ENCODE results near the gene PRSS1.

Gene PRSS1

DNA sequence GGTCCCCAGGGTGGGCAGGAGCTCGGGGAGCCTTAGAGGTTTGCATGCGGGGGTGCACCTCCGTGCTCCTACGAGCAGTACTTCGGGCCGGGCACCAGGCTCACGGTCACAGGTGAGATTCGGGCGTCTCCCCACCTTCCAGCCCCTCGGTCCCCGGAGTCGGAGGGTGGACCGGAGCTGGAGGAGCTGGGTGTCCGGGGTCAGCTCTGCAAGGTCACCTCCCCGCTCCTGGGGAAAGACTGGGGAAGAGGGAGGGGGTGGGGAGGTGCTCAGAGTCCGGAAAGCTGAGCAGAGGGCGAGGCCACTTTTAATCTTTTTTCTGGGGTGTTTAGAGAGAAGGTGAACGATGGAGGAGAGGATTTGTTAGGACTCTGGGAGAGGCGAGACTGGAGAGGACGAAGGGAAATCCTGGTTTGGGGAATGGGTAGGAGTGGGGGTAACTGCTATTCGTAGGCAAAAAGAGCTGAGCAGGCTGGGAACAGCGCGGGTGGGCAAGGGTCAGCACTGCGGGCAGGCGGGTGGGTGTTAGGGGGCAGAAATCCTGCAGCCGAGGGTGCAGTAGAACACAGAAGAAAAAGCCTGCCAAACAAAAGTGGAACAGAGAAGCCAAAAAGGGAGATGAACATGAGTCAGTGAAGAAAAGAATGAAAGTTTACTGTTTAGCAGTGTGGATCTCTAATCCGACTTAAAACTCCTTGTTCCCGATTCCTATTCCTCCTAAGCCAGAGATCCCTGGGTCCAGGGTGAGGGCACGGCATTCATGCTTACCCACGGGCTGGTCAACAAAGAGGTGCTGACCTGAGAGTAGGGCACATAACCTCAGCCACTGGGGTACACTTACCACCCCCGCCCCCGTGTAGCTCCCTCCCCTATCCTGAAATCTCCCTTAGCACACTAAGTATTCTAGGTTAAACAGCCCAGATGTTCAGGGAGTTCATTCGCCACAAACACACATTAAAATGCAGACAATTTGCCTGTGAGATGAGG is 48.4 kb downstream of the PRSS1 start:
- peak in 1 of 2 donors; percentile 41 for DNase-seq (ENCODE audit: low spot score in 2 of 2)
- ATAC-seq (ENCODE audit: low read depth), result peak; percentile 47
- Mint-ChIP-seq H3K36me3 (peaks cover 37% of the 10 kb centered on the region), H3K9me3 (no peaks in the 10 kb centered on the region), H3K27me3 (no peaks in the 10 kb centered on the region), H3K4me1 (peaks cover 72% of the 10 kb centered on the region), H3K4me3 (peak overlapping the region; percentile 98), H3K27ac (peak overlapping the region; percentile 98)

DNA sequence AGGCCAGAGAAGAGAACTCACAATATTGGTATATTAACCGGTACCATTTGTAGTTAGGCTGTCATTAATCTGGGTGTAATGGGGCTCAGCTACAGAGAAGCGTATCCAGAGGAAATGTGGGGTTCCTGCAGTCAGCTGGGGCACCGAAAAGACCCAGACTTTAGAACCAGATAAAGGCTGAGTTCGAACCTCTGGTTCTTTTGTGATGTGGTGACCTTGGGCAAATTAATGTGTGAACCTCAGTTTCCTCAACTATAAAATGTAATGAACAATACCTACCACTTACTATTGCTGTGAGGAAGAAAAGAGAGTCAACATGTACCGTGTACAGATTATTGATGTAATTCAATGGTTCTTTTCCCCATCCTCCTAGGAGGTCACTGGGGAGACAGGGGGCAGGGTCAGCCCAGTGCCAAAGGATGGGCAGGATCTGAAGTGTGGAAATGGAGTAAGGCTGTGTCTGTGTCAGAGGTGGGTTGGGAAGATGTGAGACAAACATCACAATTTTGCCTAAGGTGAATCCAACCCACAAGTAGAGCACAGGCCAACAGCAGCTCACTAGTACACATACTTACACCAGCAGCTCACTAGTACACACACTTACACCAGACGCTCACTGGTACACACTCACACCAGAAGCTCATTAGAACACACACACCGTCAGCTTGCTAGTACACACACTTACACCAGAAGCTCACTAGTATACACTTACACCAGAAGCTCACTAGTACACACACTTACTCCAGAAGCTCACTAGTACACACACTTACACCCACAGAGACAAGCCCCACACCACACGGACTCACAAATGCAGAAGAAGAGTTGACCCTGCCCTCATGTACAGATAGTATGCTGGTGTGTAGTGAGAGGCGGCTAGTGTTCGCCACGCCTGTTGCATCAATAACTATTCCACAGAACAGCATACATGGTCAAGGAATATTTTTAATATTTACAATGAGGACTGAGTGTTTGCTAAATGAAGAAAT is 49.5 kb downstream of the PRSS1 start:
- ATAC-seq (ENCODE audit: low read depth) (peak; percentile 18), DNase-seq (ENCODE audit: low spot score in 2 of 2) (peak in 1 of 2 donors; percentile 9)
- peak overlapping the region; percentile 98 for H3K4me3 Mint-ChIP-seq
- no peaks in the 10 kb centered on the region for H3K27me3 Mint-ChIP-seq
- peaks cover 44% of the 10 kb centered on the region for H3K36me3 Mint-ChIP-seq
- peaks cover 68% of the 10 kb centered on the region for H3K4me1 Mint-ChIP-seq
- H3K9me3 Mint-ChIP-seq, result no peaks in the 10 kb centered on the region
- H3K27ac Mint-ChIP-seq, result peak overlapping the region; percentile 98

DNA sequence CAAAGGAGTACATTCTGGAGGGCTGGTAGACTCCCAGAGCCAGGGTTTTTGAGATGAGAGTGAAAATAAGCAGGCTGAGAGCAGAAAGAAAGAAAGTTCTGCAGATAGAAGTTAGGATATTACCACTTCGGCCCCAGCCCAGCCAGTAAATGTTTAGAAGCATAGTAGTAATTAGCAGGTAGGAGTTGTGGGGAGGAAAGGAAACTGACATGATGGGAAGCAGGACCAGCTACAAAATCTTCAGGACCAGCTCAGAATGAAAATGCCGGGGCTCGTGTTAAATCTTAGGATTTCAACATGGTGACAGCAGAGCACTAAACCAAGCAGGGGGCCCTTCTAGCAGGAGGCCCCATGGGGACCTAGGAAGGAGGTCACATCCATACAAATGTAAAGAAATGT is 50.2 kb downstream of the PRSS1 start:
- ATAC-seq (ENCODE audit: low read depth), result no peak
- peak overlapping the region; percentile 98 for H3K27ac Mint-ChIP-seq
- H3K4me3 Mint-ChIP-seq, result peak overlapping the region; percentile 98
- peaks cover 69% of the 10 kb centered on the region for H3K4me1 Mint-ChIP-seq
- peak in 1 of 2 donors; percentile 6 for DNase-seq (ENCODE audit: low spot score in 2 of 2)
- H3K27me3 Mint-ChIP-seq, result no peaks in the 10 kb centered on the region
- no peaks in the 10 kb centered on the region for H3K9me3 Mint-ChIP-seq
- peaks cover 48% of the 10 kb centered on the region for H3K36me3 Mint-ChIP-seq

DNA sequence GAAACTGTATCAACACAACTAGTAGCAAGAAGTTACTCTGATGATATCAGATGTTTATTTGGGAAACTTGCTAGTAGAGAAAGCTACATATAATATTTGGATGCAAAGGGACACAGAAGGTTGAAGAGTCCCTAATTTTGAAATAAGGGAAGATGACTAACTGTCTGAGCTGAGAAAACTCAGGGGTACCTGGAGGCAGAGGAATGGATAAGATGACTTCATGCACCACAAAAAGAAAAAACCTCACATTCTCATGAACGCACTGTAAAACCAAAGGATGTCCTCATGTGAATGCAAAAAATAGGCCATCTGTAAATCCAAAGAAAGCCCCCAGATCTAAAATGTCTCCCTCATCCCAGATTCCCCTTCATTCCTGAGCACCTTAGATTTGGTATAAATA is 50.8 kb downstream of the PRSS1 start:
- peak overlapping the region; percentile 98 for H3K27ac Mint-ChIP-seq
- peaks cover 52% of the 10 kb centered on the region for H3K36me3 Mint-ChIP-seq
- DNase-seq (ENCODE audit: low spot score in 2 of 2) (no peak), ATAC-seq (ENCODE audit: low read depth) (no peak)
- H3K27me3 Mint-ChIP-seq, result no peaks in the 10 kb centered on the region
- H3K4me1 Mint-ChIP-seq, result peaks cover 69% of the 10 kb centered on the region
- no peaks in the 10 kb centered on the region for H3K9me3 Mint-ChIP-seq
- peak overlapping the region; percentile 98 for H3K4me3 Mint-ChIP-seq

DNA sequence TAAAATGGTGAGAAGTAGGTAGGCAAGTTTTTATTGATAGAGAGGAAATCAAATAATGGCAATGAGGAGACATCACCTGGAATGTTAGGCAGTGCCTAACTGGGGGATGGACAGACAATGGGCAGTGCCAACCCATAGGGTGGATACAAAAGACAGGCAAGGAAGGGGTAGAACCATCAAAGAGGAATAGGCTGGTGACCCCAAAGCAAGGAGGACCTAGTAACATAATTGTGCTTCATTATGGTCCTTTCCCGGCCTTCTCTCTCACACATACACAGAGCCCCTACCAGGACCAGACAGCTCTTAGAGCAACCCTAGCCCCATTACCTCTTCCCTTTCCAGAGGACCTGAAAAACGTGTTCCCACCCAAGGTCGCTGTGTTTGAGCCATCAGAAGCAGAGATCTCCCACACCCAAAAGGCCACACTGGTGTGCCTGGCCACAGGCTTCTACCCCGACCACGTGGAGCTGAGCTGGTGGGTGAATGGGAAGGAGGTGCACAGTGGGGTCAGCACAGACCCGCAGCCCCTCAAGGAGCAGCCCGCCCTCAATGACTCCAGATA is 51.5 kb downstream of the PRSS1 start:
- H3K9me3 Mint-ChIP-seq, result no peaks in the 10 kb centered on the region
- H3K36me3 Mint-ChIP-seq, result peaks cover 53% of the 10 kb centered on the region
- no peak overlapping the region for H3K4me3 Mint-ChIP-seq
- peaks cover 69% of the 10 kb centered on the region for H3K4me1 Mint-ChIP-seq
- H3K27me3 Mint-ChIP-seq, result no peaks in the 10 kb centered on the region
- ATAC-seq (ENCODE audit: low read depth) (no peak), DNase-seq (ENCODE audit: low spot score in 2 of 2) (peak in 1 of 2 donors; percentile 8)
- H3K27ac Mint-ChIP-seq, result peak overlapping the region; percentile 98

DNA sequence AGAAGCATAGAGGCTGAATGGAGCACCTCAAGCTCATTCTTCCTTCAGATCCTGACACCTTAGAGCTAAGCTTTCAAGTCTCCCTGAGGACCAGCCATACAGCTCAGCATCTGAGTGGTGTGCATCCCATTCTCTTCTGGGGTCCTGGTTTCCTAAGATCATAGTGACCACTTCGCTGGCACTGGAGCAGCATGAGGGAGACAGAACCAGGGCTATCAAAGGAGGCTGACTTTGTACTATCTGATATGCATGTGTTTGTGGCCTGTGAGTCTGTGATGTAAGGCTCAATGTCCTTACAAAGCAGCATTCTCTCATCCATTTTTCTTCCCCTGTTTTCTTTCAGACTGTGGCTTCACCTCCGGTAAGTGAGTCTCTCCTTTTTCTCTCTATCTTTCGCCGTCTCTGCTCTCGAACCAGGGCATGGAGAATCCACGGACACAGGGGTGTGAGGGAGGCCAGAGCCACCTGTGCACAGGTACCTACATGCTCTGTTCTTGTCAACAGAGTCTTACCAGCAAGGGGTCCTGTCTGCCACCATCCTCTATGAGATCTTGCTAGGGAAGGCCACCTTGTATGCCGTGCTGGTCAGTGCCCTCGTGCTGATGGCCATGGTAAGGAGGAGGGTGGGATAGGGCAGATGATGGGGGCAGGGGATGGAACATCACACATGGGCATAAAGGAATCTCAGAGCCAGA is 52.5 kb downstream of the PRSS1 start:
- DNase-seq (ENCODE audit: low spot score in 2 of 2), result peak in 1 of 2 donors; percentile 9

DNA sequence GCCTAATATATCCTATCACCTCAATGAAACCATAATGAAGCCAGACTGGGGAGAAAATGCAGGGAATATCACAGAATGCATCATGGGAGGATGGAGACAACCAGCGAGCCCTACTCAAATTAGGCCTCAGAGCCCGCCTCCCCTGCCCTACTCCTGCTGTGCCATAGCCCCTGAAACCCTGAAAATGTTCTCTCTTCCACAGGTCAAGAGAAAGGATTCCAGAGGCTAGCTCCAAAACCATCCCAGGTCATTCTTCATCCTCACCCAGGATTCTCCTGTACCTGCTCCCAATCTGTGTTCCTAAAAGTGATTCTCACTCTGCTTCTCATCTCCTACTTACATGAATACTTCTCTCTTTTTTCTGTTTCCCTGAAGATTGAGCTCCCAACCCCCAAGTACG is 53.0 kb downstream of the PRSS1 start:
- no peak overlapping the region for H3K4me3 Mint-ChIP-seq
- peaks cover 55% of the 10 kb centered on the region for H3K36me3 Mint-ChIP-seq
- peak in 1 of 2 donors; percentile 3 for DNase-seq (ENCODE audit: low spot score in 2 of 2)
- H3K9me3 Mint-ChIP-seq, result no peaks in the 10 kb centered on the region
- peaks cover 76% of the 10 kb centered on the region for H3K4me1 Mint-ChIP-seq
- no peaks in the 10 kb centered on the region for H3K27me3 Mint-ChIP-seq
- H3K27ac Mint-ChIP-seq, result peak overlapping the region; percentile 99
- no peak for ATAC-seq (ENCODE audit: low read depth)

More for the DNA sequence above, 52.5 kb downstream of the PRSS1 start:
- Mint-ChIP-seq H3K27ac (peak overlapping the region; percentile 99), H3K27me3 (no peaks in the 10 kb centered on the region), H3K4me3 (no peak overlapping the region), H3K4me1 (peaks cover 70% of the 10 kb centered on the region), H3K36me3 (peaks cover 53% of the 10 kb centered on the region), H3K9me3 (no peaks in the 10 kb centered on the region)
- no peak for ATAC-seq (ENCODE audit: low read depth)
